HL-60 (cell line): ENCODE data around the gene KRTAP21-1.

Experiments
- DNase-seq, 2 experiments: peaks; one replicate each; pipeline ENCODE4 v3.0.0-alpha.2; 2010 to 2020; ENCODE audit warnings: low read depth in 1 of 2, low spot score in 1 of 2
- H3K27ac ChIP-seq: fragments of 250-450 bp; sonication (Bioruptor Pico); replicated peaks from 2 replicates; pipeline ENCODE4 v1.5.1; 2020; ENCODE audit warnings: mild to moderate bottlenecking, moderate library complexity
- H3K27me3 ChIP-seq: fragments of 250-450 bp; sonication (Bioruptor Pico); 2 replicates; pipeline ENCODE4 v1.5.1; 2021; ENCODE audit warnings: mild to moderate bottlenecking, moderate library complexity; ENCODE audit not compliant: insufficient read depth, poor library complexity, severe bottlenecking
- H3K4me3 ChIP-seq: replicated peaks from 2 replicates; pipeline ENCODE4 v1.5.1; 2011; ENCODE audit warnings: mild to moderate bottlenecking, control low read depth, low read length; ENCODE audit not compliant: insufficient read depth
- CTCF ChIP-seq: IDR thresholded peaks from one replicate; pipeline ENCODE4 v1.5.1; 2011; ENCODE audit warnings: low read length, control low read depth, inconsistent platforms; ENCODE audit not compliant: insufficient read depth
- GABPA ChIP-seq: IDR thresholded peaks from 2 replicates; pipeline ENCODE4 v1.6.1; 2012; ENCODE audit warnings: low read depth
- POLR2AphosphoS5 ChIP-seq: IDR thresholded peaks from 2 replicates; pipeline ENCODE4 v1.6.1; 2012; ENCODE audit warnings: low read depth
- REST ChIP-seq: IDR thresholded peaks from 2 replicates; pipeline ENCODE4 v1.6.1; 2012; ENCODE audit warnings: low read depth; ENCODE audit not compliant: insufficient replicate concordance
- SPI1 ChIP-seq: IDR thresholded peaks from 2 replicates; pipeline ENCODE4 v1.6.1; 2012; ENCODE audit warnings: low read depth, mild to moderate bottlenecking, borderline replicate concordance

Gene KRTAP21-1

GRCh38 chr21:30769724-30770431 lies 14.7 kb upstream of the KRTAP21-1 start:
- TF ChIP-seq POLR2AphosphoS5 (no peak), SPI1 (no peak), CTCF (no peak), GABPA (no peak), REST (no peak)
- H3K4me3 ChIP-seq = no peak overlapping the region
- no peak overlapping the region for H3K27ac ChIP-seq
- DNase-seq = no peak
- H3K27me3 ChIP-seq = no peaks in the 10 kb centered on the region

GRCh38 chr21:30760776-30761175 lies 5.5 kb upstream of the KRTAP21-1 start:
- no peak overlapping the region for H3K27ac ChIP-seq
- no peaks in the 10 kb centered on the region for H3K27me3 ChIP-seq
- no peak for DNase-seq
- no peak overlapping the region for H3K4me3 ChIP-seq
- no peak for TF ChIP-seq SPI1
- TF ChIP-seq CTCF = no peak
- no peak for TF ChIP-seq REST
- no peak for TF ChIP-seq POLR2AphosphoS5
- TF ChIP-seq GABPA = no peak

GRCh38 chr21:30758306-30758705 lies 3.1 kb upstream of the KRTAP21-1 start:
- TF ChIP-seq POLR2AphosphoS5 (no peak), SPI1 (no peak), CTCF (no peak), GABPA (no peak), REST (no peak)
- Histone ChIP-seq H3K27me3 (no peaks in the 10 kb centered on the region), H3K27ac (no peak overlapping the region), H3K4me3 (no peak overlapping the region)
- DNase-seq = no peak
